GM12864 (cell line): ENCODE data around the gene RPL29.
"Not testable (repeated sequence)": the region's sequence is repeated elsewhere in the genome, so short reads cannot be mapped to it uniquely, and the experiment has no call there.

Experiments used
- DNase-seq: peaks from one replicate; pipeline ENCODE4 v3.0.0-alpha.2; 2011; ENCODE audit warnings: low read depth
- H3K4me3 ChIP-seq: 2 replicates; pipeline ENCODE4 v1.5.1; 2011; ENCODE audit warnings: mild to moderate bottlenecking, low read depth, low read length, control low read depth
- CTCF ChIP-seq: IDR thresholded peaks from 2 replicates; pipeline ENCODE4 v1.5.1; 2011; ENCODE audit warnings: low read depth, mild to moderate bottlenecking, moderate library complexity, low read length, control low read depth, inconsistent platforms; ENCODE audit errors: missing control alignments

The RPL29 gene

GRCh38 chr3:52039426-52039825 is 43.7 kb upstream of the RPL29 start:
- TF ChIP-seq CTCF = no peak

GRCh38 chr3:52038227-52038626 is 42.5 kb upstream of the RPL29 start:
- no peak for DNase-seq
- H3K4me3 ChIP-seq = no peak overlapping the region
- no peak for TF ChIP-seq CTCF

More at GRCh38 chr3:52039426-52039825, 43.7 kb upstream of the RPL29 start:
- no peak overlapping the region for H3K4me3 ChIP-seq
- DNase-seq = no peak

GRCh38 chr3:52037291-52037690 is 41.6 kb upstream of the RPL29 start:
- no peak for TF ChIP-seq CTCF
- no peak overlapping the region for H3K4me3 ChIP-seq
- DNase-seq = no peak

GRCh38 chr3:52036829-52037228 is 41.1 kb upstream of the RPL29 start:
- H3K4me3 ChIP-seq = no peak overlapping the region
- no peak for TF ChIP-seq CTCF
- DNase-seq = no peak

GRCh38 chr3:52036222-52036694 is 40.6 kb upstream of the RPL29 start:
- no peak for TF ChIP-seq CTCF
- H3K4me3 ChIP-seq = no peak overlapping the region
- DNase-seq = no peak

GRCh38 chr3:52034651-52035050 is 39.0 kb upstream of the RPL29 start:
- DNase-seq = no peak
- H3K4me3 ChIP-seq = no peak overlapping the region
- no peak for TF ChIP-seq CTCF

- DNase-seq = no peak
- no peak overlapping the region for H3K4me3 ChIP-seq
- TF ChIP-seq CTCF = no peak
Observed at GRCh38 chr3:52034212-52034611, 38.5 kb upstream of the RPL29 start.

- not testable (repeated sequence) for H3K4me3 ChIP-seq, DNase-seq
Observed at GRCh38 chr3:52033748-52034147, 38.1 kb upstream of the RPL29 start.
